Measurements from ENCODE around the gene TBX10.
A peak's percentile ranks its signal among the peaks of the same experiment; 100 is the strongest.
"Not testable (repeated sequence)": the region's sequence is repeated elsewhere in the genome, so short reads cannot be mapped to it uniquely, and the experiment has no call there.

Gene TBX10

DNA sequence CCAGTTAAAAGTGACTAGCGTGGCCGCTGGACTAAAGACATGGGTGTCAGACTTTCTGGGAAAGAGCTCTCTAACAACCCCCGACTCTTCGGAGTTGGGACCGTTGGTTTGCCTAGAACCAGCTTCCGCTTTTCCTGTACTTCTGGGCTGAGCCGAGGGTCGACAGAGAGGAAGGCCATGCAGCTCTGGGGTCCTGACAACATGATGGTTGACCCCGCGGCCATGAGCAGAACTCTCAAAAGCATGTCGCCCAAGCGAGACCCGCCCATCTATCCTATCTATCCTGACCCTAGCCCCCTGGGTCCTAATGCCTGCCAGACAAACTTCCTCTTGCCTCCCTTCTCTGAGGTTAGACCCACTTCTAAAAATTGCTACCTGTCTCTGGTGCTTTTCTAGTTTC, 18.9 kb downstream of the TBX10 start:
- H3K4me3 ChIP-seq (ENCODE audit: low read depth, low read length) = peak overlapping the region; percentile 61
- not testable (repeated sequence) for H3K36me3 ChIP-seq, H3K9me3 ChIP-seq, H3K27me3 ChIP-seq, H3K4me1 ChIP-seq
- peak; percentile 67 for DNase-seq

DNA sequence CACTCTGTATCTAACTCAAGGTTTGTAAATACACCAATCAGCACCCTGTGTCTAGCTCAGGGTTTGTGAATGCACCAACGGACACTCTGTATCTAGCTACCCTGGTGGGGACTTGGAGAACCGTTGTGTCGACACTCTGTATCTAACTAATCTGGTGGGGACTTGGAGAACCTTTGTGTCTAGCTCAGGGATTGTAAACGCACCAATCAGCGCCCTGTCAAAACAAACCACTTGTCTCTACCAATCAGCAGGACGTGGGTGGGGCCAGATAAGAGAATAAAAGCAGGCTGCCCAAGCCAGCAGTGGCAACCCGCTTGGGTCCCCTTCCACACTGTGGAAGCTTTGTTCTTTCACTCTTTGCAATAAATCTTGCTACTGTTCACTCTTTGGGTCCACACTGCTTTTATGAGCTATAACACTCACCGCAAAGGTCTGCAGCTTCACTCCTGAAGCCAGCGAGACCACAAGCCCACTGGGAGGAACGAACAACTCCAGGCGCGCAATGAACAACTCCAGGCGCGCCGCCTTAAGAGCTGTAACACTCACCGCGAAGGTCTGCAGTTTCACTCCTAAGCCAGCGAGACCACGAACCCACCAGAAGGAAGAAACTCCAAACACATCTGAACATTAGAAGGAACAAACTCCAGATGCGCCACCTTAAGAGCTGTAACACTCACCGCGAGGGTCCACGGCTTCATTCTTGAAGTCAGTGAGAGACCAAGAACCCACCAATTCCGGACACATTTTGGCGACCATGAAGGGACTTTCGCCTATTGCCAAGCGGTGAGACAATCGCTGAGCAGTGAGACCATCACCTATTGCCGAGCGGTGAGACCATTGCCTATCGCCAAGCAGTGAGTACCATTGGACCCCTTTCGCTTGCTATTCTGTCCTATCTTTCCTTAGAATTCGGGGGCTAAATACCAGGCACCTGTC, 19.6 kb downstream of the TBX10 start:
- H3K4me1 ChIP-seq, H3K36me3 ChIP-seq, H3K9me3 ChIP-seq, H3K27me3 ChIP-seq, DNase-seq: not testable (repeated sequence)
- H3K4me3 ChIP-seq (ENCODE audit: low read depth, low read length) = peak overlapping the region; percentile 61

DNA sequence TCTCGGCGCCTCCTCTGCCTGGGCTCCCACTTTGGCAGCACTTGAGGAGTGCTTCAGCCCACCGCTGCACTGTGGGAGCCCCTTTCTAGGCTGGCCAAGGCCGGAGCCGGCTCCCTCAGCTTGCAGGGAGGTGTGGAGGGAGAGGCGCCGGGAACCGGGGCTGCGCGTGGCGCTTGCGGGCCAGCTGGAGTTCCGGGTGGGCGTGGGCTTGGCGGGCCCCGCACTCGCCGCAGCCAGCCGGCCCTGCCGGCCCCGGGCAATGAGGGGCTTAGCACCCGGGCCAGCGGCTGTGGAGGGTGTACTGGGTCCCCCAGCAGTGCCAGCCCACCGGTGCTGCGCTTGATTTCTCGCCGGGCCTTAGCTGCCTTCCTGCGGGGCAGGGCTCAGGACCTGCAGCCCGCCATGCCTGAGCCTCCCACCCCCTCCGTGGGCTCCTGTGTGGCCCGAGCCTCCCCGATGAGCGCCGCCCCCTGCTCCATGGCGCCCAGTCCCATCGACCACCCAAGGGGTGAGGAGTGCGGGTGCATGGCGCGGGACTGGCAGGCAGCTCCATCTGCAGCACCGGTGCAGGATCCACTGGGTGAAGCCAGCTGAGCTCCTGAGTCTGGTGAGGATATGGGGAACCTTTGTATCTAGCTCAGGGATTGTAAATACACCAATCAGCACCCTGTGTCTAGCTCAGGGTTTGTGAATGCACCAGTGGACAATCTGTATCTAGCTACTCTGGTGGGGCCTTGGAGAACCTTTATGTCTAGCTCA, 20.5 kb downstream of the TBX10 start:
- not testable (repeated sequence) for H3K4me3 ChIP-seq (ENCODE audit: low read depth, low read length); H3K36me3 ChIP-seq; H3K9me3 ChIP-seq; H3K4me1 ChIP-seq; DNase-seq; H3K27me3 ChIP-seq

DNA sequence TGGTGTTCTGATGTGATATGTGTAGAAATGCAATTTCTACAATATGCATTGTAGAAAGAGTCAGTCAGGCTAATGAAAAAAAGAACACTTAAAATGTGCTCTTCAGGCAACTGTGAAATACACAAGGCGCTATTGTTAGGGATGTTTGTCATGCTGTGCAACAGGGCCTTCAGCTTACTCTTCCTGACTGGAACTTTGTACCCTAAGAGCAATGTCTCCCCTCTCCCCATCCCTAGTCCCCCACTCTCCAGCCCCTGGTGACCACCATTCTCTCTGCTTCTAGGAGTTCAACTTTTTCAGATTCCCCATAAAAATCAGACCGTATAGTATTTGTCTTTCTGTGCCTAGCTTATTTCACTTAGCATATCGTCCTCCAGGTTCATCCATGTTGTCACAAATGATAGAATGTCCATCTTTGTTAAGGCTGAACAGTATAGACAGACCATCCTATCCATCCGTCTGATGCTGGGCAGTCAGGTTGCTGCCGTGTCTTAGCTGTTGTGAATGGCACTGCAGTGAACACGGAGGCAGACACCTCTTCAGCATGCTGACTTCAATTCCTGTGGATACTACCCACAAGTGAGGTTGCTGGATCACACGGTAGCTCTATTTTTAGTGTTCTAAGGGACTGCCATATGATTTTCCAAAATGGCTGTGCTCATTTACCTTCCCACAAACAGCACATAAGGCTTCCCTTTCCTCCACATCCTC, 22.2 kb downstream of the TBX10 start:
- TF ChIP-seq, protein P1, sequence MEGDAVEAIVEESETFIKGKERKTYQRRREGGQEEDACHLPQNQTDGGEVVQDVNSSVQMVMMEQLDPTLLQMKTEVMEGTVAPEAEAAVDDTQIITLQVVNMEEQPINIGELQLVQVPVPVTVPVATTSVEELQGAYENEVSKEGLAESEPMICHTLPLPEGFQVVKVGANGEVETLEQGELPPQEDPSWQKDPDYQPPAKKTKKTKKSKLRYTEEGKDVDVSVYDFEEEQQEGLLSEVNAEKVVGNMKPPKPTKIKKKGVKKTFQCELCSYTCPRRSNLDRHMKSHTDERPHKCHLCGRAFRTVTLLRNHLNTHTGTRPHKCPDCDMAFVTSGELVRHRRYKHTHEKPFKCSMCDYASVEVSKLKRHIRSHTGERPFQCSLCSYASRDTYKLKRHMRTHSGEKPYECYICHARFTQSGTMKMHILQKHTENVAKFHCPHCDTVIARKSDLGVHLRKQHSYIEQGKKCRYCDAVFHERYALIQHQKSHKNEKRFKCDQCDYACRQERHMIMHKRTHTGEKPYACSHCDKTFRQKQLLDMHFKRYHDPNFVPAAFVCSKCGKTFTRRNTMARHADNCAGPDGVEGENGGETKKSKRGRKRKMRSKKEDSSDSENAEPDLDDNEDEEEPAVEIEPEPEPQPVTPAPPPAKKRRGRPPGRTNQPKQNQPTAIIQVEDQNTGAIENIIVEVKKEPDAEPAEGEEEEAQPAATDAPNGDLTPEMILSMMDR (IDR thresholded peaks at IDR 0.05; ENCODE audit: low read depth, low read length) = no peak
- H3K4me3 ChIP-seq (ENCODE audit: low read depth, low read length) = no peak overlapping the region

DNA sequence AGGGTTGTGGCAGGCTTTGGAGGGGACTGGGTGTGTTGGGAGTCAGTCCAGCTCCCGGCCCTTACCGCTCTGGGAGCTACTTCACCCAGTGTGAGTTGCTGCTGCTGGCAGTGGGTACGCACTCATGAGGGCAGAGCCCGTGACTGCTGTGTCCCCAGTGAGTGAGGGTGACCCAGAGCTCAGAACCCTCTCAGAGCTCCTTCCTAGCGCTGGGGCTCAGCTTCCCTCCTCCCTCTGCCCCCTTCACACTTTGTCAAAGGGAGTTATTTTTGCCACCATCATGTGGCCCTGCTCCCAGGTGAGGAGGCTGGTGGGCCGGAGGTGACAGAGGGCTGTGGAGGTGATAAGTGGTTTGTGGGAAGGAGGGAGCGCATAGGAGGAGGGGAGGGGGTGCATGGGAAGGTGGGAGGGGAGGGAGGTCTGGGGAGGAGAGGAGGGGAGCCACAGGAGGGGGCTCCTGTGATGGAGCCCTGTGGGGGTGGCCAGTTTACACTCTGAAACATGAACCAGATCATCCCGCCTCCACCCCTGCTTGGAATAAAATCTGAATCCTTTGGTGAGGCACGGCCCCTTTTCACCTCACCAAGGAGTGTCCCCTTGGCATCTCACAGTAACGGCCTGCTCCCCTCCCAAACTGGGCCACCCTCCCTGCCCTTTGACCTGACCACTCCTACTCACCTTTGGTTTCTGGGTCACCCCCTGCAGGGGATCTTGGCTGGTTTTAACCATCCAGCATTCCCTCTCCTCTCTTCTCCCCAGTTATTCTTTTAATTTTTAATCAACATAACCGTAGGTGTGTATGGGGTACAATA, 22.9 kb downstream of the TBX10 start:
- H3K4me3 ChIP-seq (ENCODE audit: low read depth, low read length) = no peak overlapping the region
- TF ChIP-seq, protein P1 (IDR thresholded peaks at IDR 0.05; ENCODE audit: low read depth, low read length) = no peak
- peaks cover 4% of the 10 kb centered on the region for H3K36me3 ChIP-seq
- no peak for DNase-seq
- H3K9me3 ChIP-seq = no peaks in the 10 kb centered on the region
- no peaks in the 10 kb centered on the region for H3K27me3 ChIP-seq
- H3K4me1 ChIP-seq = peaks cover 3% of the 10 kb centered on the region; the same call in 1 of the 2 replicates

More for the DNA sequence above, 22.2 kb downstream of the TBX10 start:
- no peak for DNase-seq
- Histone ChIP-seq H3K4me1 (peaks cover 3% of the 10 kb centered on the region; the same call in 1 of the 2 replicates), H3K9me3 (no peaks in the 10 kb centered on the region), H3K36me3 (no peaks in the 10 kb centered on the region; the same call in 1 of the 2 replicates), H3K27me3 (no peaks in the 10 kb centered on the region)

DNA sequence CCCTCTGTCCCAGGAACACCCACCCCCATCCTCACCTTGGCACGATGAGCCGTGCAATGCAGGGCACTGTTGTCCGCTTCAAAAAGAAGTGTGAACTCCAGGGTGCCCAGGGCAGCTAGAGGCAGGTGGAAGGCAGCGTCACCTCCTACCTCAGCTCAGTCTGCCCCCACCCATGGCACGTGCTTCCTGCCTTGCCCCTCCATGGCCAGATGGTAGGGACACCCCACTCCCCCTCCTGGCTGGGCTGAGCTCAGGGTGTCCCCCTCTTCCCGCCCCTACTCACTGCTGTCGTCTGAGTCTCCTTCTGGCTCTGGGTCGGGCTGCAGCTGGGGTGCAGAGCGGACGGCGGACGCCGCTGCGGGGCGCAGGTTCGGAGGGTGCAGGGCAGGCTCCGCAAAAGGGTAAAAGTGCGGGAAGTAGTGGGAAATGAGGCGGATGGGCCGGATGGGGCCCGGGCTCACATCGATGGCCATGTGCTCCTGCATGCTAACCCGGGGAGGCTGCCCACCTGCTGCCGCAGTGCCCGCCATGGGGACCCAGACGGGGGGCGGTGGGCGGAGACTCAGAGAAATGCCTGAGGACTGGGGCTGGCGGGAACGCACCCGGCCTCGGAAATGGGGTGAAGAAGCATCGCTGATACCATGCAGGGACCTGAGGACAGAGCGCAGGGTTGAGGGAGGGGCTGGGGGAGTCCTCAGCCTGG, 23.7 kb downstream of the TBX10 start:
- Histone ChIP-seq H3K4me1 (peaks cover 3% of the 10 kb centered on the region; the same call in 1 of the 2 replicates), H3K36me3 (peaks cover 12% of the 10 kb centered on the region), H3K9me3 (no peaks in the 10 kb centered on the region), H3K27me3 (no peaks in the 10 kb centered on the region), H3K4me3 (ENCODE audit: low read depth, low read length) (no peak overlapping the region)
- TF ChIP-seq, protein P1 (IDR thresholded peaks at IDR 0.05; ENCODE audit: low read depth, low read length) = no peak
- no peak for DNase-seq

Measured in BE2C (cell line).